Liver (tissue), 9 donors: ENCODE measurements around the gene SMYD3. TPM values are rescaled to one million over a fixed set of nuclear protein-coding genes. Genes with fewer than 3 reads are reported as not detected.

Experiments used
- DNase-seq: peaks from one replicate; pipeline ENCODE4 v3.0.0-alpha.2; 2017; ENCODE audit warnings: low spot score
- H3K27ac ChIP-seq, 2 donors: one replicate each; pipeline ENCODE4 v1.7.0; 2013; ENCODE audit warnings: inconsistent platforms in 2 of 2, low read length in 2 of 2, control low read depth in 1 of 2, low read depth in 1 of 2, mild to moderate bottlenecking in 1 of 2
- H3K27me3 ChIP-seq, 4 donors: one replicate each; pipeline versions ENCODE4 v1.6.1 to v1.7.0; 2013; ENCODE audit warnings: low read length in 3 of 4, inconsistent platforms in 1 of 4, mild to moderate bottlenecking in 1 of 4, moderate library complexity in 1 of 4; ENCODE audit not compliant: control insufficient read depth in 4 of 4, insufficient read depth in 4 of 4
- H3K36me3 ChIP-seq, 4 donors: one replicate each; pipeline versions ENCODE4 v1.6.1 to v1.7.0; 2013; ENCODE audit warnings: low read length in 3 of 4, mild to moderate bottlenecking in 3 of 4, low read depth in 1 of 4, moderate library complexity in 1 of 4; ENCODE audit not compliant: control insufficient read depth in 4 of 4, insufficient read depth in 3 of 4
- H3K4me1 ChIP-seq, 4 donors: one replicate each; pipeline versions ENCODE4 v1.6.1 to v1.7.0; 2013; ENCODE audit warnings: low read length in 3 of 4, mild to moderate bottlenecking in 3 of 4, moderate library complexity in 1 of 4; ENCODE audit not compliant: control insufficient read depth in 4 of 4, insufficient read depth in 4 of 4
- H3K4me3 ChIP-seq, 3 donors: one replicate each; pipeline versions ENCODE4 v1.6.1 to v1.7.0; 2013; ENCODE audit warnings: low read length in 3 of 3, control low read depth in 1 of 3, low read depth in 1 of 3, mild to moderate bottlenecking in 1 of 3
- H3K9ac ChIP-seq, 2 donors: one replicate each; pipeline ENCODE4 v1.7.0; 2013; ENCODE audit warnings: low read length in 2 of 2, mild to moderate bottlenecking in 2 of 2, moderate library complexity in 2 of 2, control low read depth in 1 of 2, low read depth in 1 of 2
- H3K9me3 ChIP-seq, 4 donors: one replicate each; pipeline versions ENCODE4 v1.6.1 to v1.7.0; 2013; ENCODE audit warnings: low read length in 3 of 4; ENCODE audit not compliant: control insufficient read depth in 4 of 4
- EGR1 ChIP-seq, 2 donors: IDR thresholded peaks; 2 replicates each; pipeline ENCODE4 v1.6.1; 2016 to 2018; ENCODE audit warnings: antibody characterized with exemption in 2 of 2, low read depth in 2 of 2
- FOXA1 ChIP-seq: IDR thresholded peaks from 2 replicates; pipeline ENCODE4 v1.6.1; 2016; ENCODE audit warnings: antibody characterized with exemption
- FOXA2 ChIP-seq: IDR thresholded peaks from 2 replicates; pipeline ENCODE4 v1.6.1; 2016; ENCODE audit warnings: antibody characterized with exemption
- GABPA ChIP-seq, 2 donors: IDR thresholded peaks in 1 of 2; conservative IDR thresholded peaks in 1 of 2; 2 replicates each; pipeline ENCODE4 v1.6.1; 2016; ENCODE audit warnings: antibody characterized with exemption in 2 of 2, mild to moderate bottlenecking in 1 of 2, moderate library complexity in 1 of 2
- HNF4A ChIP-seq, 2 donors: conservative IDR thresholded peaks; 2 replicates each; pipeline ENCODE4 v1.6.1; 2016; ENCODE audit warnings: antibody characterized with exemption in 2 of 2, mild to moderate bottlenecking in 2 of 2
- HNF4G ChIP-seq: IDR thresholded peaks from 2 replicates; pipeline ENCODE4 v1.6.1; 2016; ENCODE audit warnings: antibody characterized with exemption
- JUND ChIP-seq, 2 donors: IDR thresholded peaks; 2 replicates each; pipeline ENCODE4 v1.6.1; 2016; ENCODE audit warnings: antibody characterized with exemption in 2 of 2
- NR2F2 ChIP-seq: IDR thresholded peaks from 2 replicates; pipeline ENCODE4 v1.6.1; 2016; ENCODE audit warnings: antibody characterized with exemption
- RAD21 ChIP-seq, 2 donors: IDR thresholded peaks; 2 replicates each; pipeline ENCODE4 v1.6.1; 2016; ENCODE audit warnings: antibody characterized with exemption in 2 of 2, mild to moderate bottlenecking in 2 of 2
- RXRA ChIP-seq, 2 donors: IDR thresholded peaks; 2 replicates each; pipeline ENCODE4 v1.6.1; 2017 to 2018; ENCODE audit warnings: antibody characterized with exemption in 2 of 2, mild to moderate bottlenecking in 1 of 2
- SP1 ChIP-seq: IDR thresholded peaks from 2 replicates; pipeline ENCODE4 v1.6.1; 2018; ENCODE audit warnings: antibody characterized with exemption, mild to moderate bottlenecking
- TAF1 ChIP-seq: conservative IDR thresholded peaks from 2 replicates; pipeline ENCODE4 v1.6.1; 2016; ENCODE audit warnings: antibody characterized with exemption, mild to moderate bottlenecking
- YY1 ChIP-seq: IDR thresholded peaks from 2 replicates; pipeline ENCODE4 v1.6.1; 2016; ENCODE audit warnings: antibody characterized with exemption, mild to moderate bottlenecking
- WGBS: extraction: QIAGEN DNeasy Blood & Tissue Kit; methylation state at CpG from one replicate; pipeline ENCODE4 v1.1.7; 2013; 5-methylcytosine and 5-hydroxymethylcytosine counted together
- polyA plus RNA-seq, 2 donors: library from polyadenylated mRNA; stranded (reverse) in 1 of 2; unstranded in 1 of 2; fragments of 200-250 nt in 1 of 2; fragments of >200 nt in 1 of 2; fragmentation: Nextera tagmentation in 1 of 2; extraction: Ambion mirVana in 1 of 2; gene quantifications; one replicate each; pipeline versions ENCODE4 v1.2.1 to v1.2.3, GENCODE V29; 2013 to 2015
- total RNA-seq, 2 donors: library from RNA; depleted of rRNA; stranded (reverse); fragments of >200 nt; gene quantifications; one replicate each; pipeline ENCODE4 v1.2.3, GENCODE V29; 2014
- TF ChIP-seq, protein P1 (sequence below): IDR thresholded peaks from 2 replicates; pipeline ENCODE4 v1.6.1; 2016; ENCODE audit warnings: antibody characterized with exemption
- TF ChIP-seq, protein P2 (sequence below): IDR thresholded peaks from 2 replicates; pipeline ENCODE4 v1.6.1; 2016; ENCODE audit warnings: antibody characterized with exemption, mild to moderate bottlenecking
- TF ChIP-seq, protein P3 (sequence below): IDR thresholded peaks from 2 replicates; pipeline ENCODE4 v1.6.1; 2016; ENCODE audit warnings: antibody characterized with exemption
- TF ChIP-seq, protein P4 (sequence below): IDR thresholded peaks from 2 replicates; pipeline ENCODE4 v1.6.1; 2016; ENCODE audit warnings: antibody characterized with exemption
- TF ChIP-seq, protein P5 (sequence below): fragments of 150-350 bp; IDR thresholded peaks from 2 replicates; pipeline ENCODE4 v1.5.1; 2017; ENCODE audit warnings: improper control_type of control experiment, low read depth, low read length; ENCODE audit not compliant: missing input control
- donor health status: healthy.
- donor health status: healthy.
- donor health status: healthy.
- donor health status: healthy.
- donor health status: healthy.

Gene SMYD3
- total and polyA plus RNA-seq, 4 donors, result 3.1 to 9.1 (median 8.0) TPM

DNA sequence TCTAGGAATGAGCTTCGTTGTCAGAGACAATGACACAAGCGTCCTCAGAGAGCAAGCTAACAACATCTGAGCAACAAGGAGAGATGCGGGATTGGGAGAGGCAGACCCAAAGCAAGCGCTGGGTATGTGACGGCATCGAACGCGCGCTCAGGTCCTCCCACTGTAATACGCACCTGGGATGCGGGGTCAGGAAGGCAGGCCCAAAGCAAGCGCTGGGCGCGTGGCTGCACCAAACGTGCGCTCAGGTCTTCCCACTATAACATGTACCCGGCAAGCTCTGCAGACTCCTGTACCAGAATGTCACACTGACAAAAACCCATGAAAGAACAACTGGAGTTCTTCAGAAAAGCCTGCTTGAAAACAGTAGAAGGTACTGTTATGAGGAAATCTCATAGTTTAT, 653.8 kb downstream of the SMYD3 start (continued):
- TF ChIP-seq, protein P1, sequence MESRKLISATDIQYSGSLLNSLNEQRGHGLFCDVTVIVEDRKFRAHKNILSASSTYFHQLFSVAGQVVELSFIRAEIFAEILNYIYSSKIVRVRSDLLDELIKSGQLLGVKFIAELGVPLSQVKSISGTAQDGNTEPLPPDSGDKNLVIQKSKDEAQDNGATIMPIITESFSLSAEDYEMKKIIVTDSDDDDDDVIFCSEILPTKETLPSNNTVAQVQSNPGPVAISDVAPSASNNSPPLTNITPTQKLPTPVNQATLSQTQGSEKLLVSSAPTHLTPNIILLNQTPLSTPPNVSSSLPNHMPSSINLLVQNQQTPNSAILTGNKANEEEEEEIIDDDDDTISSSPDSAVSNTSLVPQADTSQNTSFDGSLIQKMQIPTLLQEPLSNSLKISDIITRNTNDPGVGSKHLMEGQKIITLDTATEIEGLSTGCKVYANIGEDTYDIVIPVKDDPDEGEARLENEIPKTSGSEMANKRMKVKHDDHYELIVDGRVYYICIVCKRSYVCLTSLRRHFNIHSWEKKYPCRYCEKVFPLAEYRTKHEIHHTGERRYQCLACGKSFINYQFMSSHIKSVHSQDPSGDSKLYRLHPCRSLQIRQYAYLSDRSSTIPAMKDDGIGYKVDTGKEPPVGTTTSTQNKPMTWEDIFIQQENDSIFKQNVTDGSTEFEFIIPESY, result no peak
- TF ChIP-seq FOXA1, result no peak

DNA sequence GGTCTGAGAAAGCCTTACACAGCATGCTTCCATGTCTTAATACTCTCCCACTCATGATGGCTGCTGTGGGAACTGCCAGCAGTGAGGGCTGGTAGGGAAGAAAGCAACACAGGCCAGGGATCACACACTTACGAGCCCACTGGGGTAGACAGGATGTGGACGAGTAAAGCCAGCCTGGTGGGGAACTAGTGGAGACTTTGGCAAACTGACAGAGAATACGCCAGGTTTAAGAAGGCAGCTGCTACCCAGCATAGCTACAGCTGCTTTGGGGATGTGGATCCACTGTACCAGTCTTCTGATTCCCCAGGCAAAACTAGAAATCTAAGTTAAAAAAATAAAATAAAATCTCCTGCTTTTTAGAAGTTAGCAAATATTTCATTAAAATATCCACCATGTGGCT, 664.0 kb downstream of the SMYD3 start:
- WGBS, result 73% methylated on average over 3 of the region's 3 CpGs
- H3K9ac ChIP-seq, result no peak overlapping the region
- no peaks in the 10 kb centered on the region for H3K27me3 ChIP-seq
- H3K36me3 ChIP-seq, result peaks cover 0 to 2% (median under 1%) of the 10 kb centered on the region in 4 donors
- no peak overlapping the region for H3K27ac ChIP-seq
- H3K4me1 ChIP-seq, result no peaks in the 10 kb centered on the region
- H3K9me3 ChIP-seq, result no peaks in the 10 kb centered on the region
- H3K4me3 ChIP-seq, result no peak overlapping the region
- DNase-seq, result no peak
- TF ChIP-seq, protein P2, sequence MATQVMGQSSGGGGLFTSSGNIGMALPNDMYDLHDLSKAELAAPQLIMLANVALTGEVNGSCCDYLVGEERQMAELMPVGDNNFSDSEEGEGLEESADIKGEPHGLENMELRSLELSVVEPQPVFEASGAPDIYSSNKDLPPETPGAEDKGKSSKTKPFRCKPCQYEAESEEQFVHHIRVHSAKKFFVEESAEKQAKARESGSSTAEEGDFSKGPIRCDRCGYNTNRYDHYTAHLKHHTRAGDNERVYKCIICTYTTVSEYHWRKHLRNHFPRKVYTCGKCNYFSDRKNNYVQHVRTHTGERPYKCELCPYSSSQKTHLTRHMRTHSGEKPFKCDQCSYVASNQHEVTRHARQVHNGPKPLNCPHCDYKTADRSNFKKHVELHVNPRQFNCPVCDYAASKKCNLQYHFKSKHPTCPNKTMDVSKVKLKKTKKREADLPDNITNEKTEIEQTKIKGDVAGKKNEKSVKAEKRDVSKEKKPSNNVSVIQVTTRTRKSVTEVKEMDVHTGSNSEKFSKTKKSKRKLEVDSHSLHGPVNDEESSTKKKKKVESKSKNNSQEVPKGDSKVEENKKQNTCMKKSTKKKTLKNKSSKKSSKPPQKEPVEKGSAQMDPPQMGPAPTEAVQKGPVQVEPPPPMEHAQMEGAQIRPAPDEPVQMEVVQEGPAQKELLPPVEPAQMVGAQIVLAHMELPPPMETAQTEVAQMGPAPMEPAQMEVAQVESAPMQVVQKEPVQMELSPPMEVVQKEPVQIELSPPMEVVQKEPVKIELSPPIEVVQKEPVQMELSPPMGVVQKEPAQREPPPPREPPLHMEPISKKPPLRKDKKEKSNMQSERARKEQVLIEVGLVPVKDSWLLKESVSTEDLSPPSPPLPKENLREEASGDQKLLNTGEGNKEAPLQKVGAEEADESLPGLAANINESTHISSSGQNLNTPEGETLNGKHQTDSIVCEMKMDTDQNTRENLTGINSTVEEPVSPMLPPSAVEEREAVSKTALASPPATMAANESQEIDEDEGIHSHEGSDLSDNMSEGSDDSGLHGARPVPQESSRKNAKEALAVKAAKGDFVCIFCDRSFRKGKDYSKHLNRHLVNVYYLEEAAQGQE, result no peak
- TF ChIP-seq GABPA (IDR thresholded peaks at IDR 0.05 in 1 of 2, conservative IDR thresholded peaks at IDR 0.05 in 1 of 2), result no peak

DNA sequence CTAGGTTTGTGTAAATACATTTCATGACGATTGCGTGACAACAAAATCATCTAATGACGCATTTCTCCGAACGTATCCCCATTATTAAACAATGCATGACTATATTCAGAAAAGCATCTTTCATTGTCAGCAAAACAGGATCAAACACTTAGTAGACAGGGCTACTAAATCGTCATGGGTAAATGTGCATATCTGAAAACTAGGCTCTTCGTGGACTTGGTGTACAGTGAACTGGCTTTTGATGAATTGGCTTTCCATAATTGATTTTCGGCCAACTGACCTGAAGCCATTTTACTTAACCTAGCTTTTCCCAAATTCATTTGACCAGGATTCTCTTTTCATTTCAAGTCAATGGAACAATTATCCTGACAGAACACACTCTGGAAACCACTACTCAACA, 665.0 kb downstream of the SMYD3 start:
- Histone ChIP-seq H3K9ac (no peak overlapping the region), H3K27ac (no peak overlapping the region), H3K9me3 (no peaks in the 10 kb centered on the region), H3K27me3 (no peaks in the 10 kb centered on the region), H3K36me3 (peaks cover 0 to 2% (median under 1%) of the 10 kb centered on the region in 4 donors), H3K4me3 (no peak overlapping the region), H3K4me1 (no peaks in the 10 kb centered on the region)
- DNase-seq, result no peak
- TF ChIP-seq, protein P2, result no peak
- TF ChIP-seq HNF4A (conservative IDR thresholded peaks at IDR 0.05) (no peak), FOXA2 (no peak), HNF4G (no peak), EGR1 (IDR thresholded peaks at IDR 0.05; ENCODE audit: low read depth in 2 of 2) (no peak), FOXA1 (no peak), YY1 (no peak), SP1 (no peak), RXRA (IDR thresholded peaks at IDR 0.05) (no peak), JUND (IDR thresholded peaks at IDR 0.05) (no peak), RAD21 (IDR thresholded peaks at IDR 0.05) (no peak), TAF1 (no peak), GABPA (IDR thresholded peaks at IDR 0.05 in 1 of 2, conservative IDR thresholded peaks at IDR 0.05 in 1 of 2) (no peak), NR2F2 (no peak)
- TF ChIP-seq, protein P3, sequence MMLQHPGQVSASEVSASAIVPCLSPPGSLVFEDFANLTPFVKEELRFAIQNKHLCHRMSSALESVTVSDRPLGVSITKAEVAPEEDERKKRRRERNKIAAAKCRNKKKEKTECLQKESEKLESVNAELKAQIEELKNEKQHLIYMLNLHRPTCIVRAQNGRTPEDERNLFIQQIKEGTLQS, result no peak
- TF ChIP-seq, protein P4, sequence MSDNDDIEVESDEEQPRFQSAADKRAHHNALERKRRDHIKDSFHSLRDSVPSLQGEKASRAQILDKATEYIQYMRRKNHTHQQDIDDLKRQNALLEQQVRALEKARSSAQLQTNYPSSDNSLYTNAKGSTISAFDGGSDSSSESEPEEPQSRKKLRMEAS, result no peak
- TF ChIP-seq, protein P5, sequence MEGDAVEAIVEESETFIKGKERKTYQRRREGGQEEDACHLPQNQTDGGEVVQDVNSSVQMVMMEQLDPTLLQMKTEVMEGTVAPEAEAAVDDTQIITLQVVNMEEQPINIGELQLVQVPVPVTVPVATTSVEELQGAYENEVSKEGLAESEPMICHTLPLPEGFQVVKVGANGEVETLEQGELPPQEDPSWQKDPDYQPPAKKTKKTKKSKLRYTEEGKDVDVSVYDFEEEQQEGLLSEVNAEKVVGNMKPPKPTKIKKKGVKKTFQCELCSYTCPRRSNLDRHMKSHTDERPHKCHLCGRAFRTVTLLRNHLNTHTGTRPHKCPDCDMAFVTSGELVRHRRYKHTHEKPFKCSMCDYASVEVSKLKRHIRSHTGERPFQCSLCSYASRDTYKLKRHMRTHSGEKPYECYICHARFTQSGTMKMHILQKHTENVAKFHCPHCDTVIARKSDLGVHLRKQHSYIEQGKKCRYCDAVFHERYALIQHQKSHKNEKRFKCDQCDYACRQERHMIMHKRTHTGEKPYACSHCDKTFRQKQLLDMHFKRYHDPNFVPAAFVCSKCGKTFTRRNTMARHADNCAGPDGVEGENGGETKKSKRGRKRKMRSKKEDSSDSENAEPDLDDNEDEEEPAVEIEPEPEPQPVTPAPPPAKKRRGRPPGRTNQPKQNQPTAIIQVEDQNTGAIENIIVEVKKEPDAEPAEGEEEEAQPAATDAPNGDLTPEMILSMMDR, result no peak
- TF ChIP-seq, protein P1, result no peak
- WGBS, result 89% methylated on average over 8 of the region's 8 CpGs
